DND-41 (cell line): Measurements from ENCODE around the gene HOXD12.

Source experiments
- ATAC-seq: fragments of 200-7000 bp; cut with Tn5 transposase; 3 replicates; pipeline ENCODE4 v1.9.1; 2021; ENCODE audit warnings: low read depth; ENCODE audit not compliant: insufficient read depth
- DNase-seq: peaks from one replicate; pipeline ENCODE4 v3.0.0-alpha.2; 2020
- H2AFZ ChIP-seq: 2 replicates; pipeline ENCODE4 v1.6.0; 2012; ENCODE audit warnings: low read depth, low read length
- H3K27ac ChIP-seq: 2 replicates; pipeline ENCODE4 v1.5.1; 2012; ENCODE audit warnings: low read length, inconsistent platforms
- H3K27me3 ChIP-seq: fragments of 200-600 bp; sonication (generic); 2 replicates; pipeline ENCODE4 v1.6.0; 2012; ENCODE audit warnings: low read length, mild to moderate bottlenecking, inconsistent platforms; ENCODE audit not compliant: insufficient read depth, poor library complexity
- H3K36me3 ChIP-seq: 2 replicates; pipeline ENCODE4 v1.5.1; 2012; ENCODE audit warnings: low read length, inconsistent platforms; ENCODE audit not compliant: insufficient read depth
- H3K4me1 ChIP-seq: 2 replicates; pipeline ENCODE4 v1.5.1; 2012; ENCODE audit warnings: mild to moderate bottlenecking, low read length; ENCODE audit not compliant: insufficient read depth
- H3K4me2 ChIP-seq: 2 replicates; pipeline ENCODE4 v1.6.0; 2012; ENCODE audit warnings: mild to moderate bottlenecking, moderate library complexity, low read length, inconsistent platforms; ENCODE audit not compliant: insufficient read depth
- H3K4me3 ChIP-seq, 2 experiments: fragments of 200-600 bp in 1 of 2; shearing (Covaris generic) in 1 of 2; 2 replicates each; pipeline ENCODE4 v1.5.1; 2012 to 2016; ENCODE audit warnings: inconsistent platforms in 2 of 2, low read length in 2 of 2, mild to moderate bottlenecking in 2 of 2, low read depth in 1 of 2, moderate library complexity in 1 of 2
- H3K79me2 ChIP-seq: 2 replicates; pipeline ENCODE4 v1.6.0; 2012; ENCODE audit warnings: low read length, inconsistent platforms; ENCODE audit not compliant: insufficient read depth
- H3K9ac ChIP-seq: 2 replicates; pipeline ENCODE4 v1.6.0; 2012; ENCODE audit warnings: low read depth, mild to moderate bottlenecking, inconsistent platforms, low read length, moderate library complexity
- H3K9me3 ChIP-seq: 2 replicates; pipeline ENCODE4 v1.5.1; 2012; ENCODE audit warnings: low read length, moderate library complexity, mild to moderate bottlenecking, inconsistent platforms; ENCODE audit not compliant: insufficient read depth, severe bottlenecking
- H4K20me1 ChIP-seq: 2 replicates; pipeline ENCODE4 v1.6.0; 2012; ENCODE audit warnings: low read length; ENCODE audit not compliant: insufficient read depth
- CTCF ChIP-seq: IDR thresholded peaks from 2 replicates; pipeline ENCODE4 v1.5.1; 2012; ENCODE audit warnings: borderline replicate concordance, low read length, moderate library complexity, mild to moderate bottlenecking; ENCODE audit not compliant: poor library complexity, severe bottlenecking; ENCODE audit errors: extremely low read depth
- EZH2 ChIP-seq: IDR thresholded peaks from 3 replicates; pipeline ENCODE4 v1.6.1; 2012; ENCODE audit warnings: borderline replicate concordance, low read depth, mild to moderate bottlenecking, moderate library complexity, low read length, inconsistent platforms; ENCODE audit not compliant: severe bottlenecking

HOXD12 gene

GRCh38 chr2:176138526-176138922 lies 38.9 kb downstream of the HOXD12 start:
- H3K36me3 ChIP-seq: no peaks in the 10 kb centered on the region
- H4K20me1 ChIP-seq: no peaks in the 10 kb centered on the region
- H3K79me2 ChIP-seq: no peaks in the 10 kb centered on the region
- no peaks in the 10 kb centered on the region for H3K9me3 ChIP-seq
- H3K4me3 ChIP-seq: no peak overlapping the region
- no peak overlapping the region for H3K27ac ChIP-seq
- no peak overlapping the region for H2AFZ ChIP-seq
- peaks cover 2% of the 10 kb centered on the region for H3K27me3 ChIP-seq
- H3K4me2 ChIP-seq: no peak overlapping the region
- peaks cover 12% of the 10 kb centered on the region for H3K4me1 ChIP-seq
- TF ChIP-seq CTCF: no peak
- no peak for TF ChIP-seq EZH2
- DNase-seq (no peak), ATAC-seq (no peak)
- no peak overlapping the region for H3K9ac ChIP-seq

GRCh38 chr2:176138923-176139660 lies 39.5 kb downstream of the HOXD12 start:
- no peak overlapping the region for H3K9ac ChIP-seq

GRCh38 chr2:176139661-176140512 lies 40.3 kb downstream of the HOXD12 start:
- no peak for DNase-seq
- Histone ChIP-seq H3K9ac (peak overlapping the region; percentile 32), H3K4me2 (peak overlapping the region; percentile 72), H3K79me2 (no peaks in the 10 kb centered on the region), H3K27ac (no peak overlapping the region), H3K4me3 (peak overlapping the region in 1 of 2 experiments; percentile 46; a peak in 2 of 4 replicates), H3K4me1 (peaks cover 12% of the 10 kb centered on the region), H2AFZ (peak overlapping the region; percentile 79), H3K36me3 (no peaks in the 10 kb centered on the region), H4K20me1 (no peaks in the 10 kb centered on the region), H3K9me3 (no peaks in the 10 kb centered on the region), H3K27me3 (no peaks in the 10 kb centered on the region)
- no peak for ATAC-seq
- TF ChIP-seq EZH2 (no peak), CTCF (no peak)

More at GRCh38 chr2:176138923-176139660, 39.5 kb downstream of the HOXD12 start:
- H2AFZ ChIP-seq: no peak overlapping the region
- TF ChIP-seq EZH2 (no peak), CTCF (no peak)
- H3K4me2 ChIP-seq: no peak overlapping the region
- peaks cover 12% of the 10 kb centered on the region for H3K4me1 ChIP-seq
- H3K36me3 ChIP-seq: no peaks in the 10 kb centered on the region
- no peak overlapping the region for H3K27ac ChIP-seq
- no peaks in the 10 kb centered on the region for H4K20me1 ChIP-seq
- no peaks in the 10 kb centered on the region for H3K79me2 ChIP-seq
- no peak overlapping the region for H3K4me3 ChIP-seq
- no peaks in the 10 kb centered on the region for H3K9me3 ChIP-seq
- ATAC-seq: no peak
- no peak for DNase-seq
- H3K27me3 ChIP-seq: no peaks in the 10 kb centered on the region
